GM19438 (cell line): Measurements from ENCODE around the gene ZNF592.

ENCODE experiments used
- ATAC-seq: cut with Tn5 transposase; IDR thresholded peaks from one replicate; pipeline ENCODE4 v1.9.1; 2021; ENCODE audit warnings: low read depth; ENCODE audit not compliant: unreplicated experiment

ZNF592 gene

DNA sequence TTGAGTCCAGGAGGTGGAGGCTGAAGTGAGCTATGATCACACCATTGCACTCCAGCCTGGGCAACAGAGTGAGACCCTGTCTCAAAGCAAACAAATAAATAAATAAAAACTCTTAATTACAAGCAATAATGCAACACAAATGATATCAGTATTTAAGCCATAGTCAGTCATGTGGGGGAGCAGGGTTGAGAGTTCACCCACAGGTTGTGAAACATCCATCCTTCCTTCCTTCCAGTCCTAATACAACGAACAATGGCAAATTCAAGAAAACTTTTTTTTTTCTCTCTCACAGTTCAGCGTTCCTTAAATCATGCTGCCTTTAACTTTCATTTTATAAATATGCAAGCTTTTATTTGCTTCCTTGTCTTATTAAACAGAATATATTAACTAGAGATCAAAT, 24.1 kb downstream of the ZNF592 start:
- ATAC-seq = no peak

DNA sequence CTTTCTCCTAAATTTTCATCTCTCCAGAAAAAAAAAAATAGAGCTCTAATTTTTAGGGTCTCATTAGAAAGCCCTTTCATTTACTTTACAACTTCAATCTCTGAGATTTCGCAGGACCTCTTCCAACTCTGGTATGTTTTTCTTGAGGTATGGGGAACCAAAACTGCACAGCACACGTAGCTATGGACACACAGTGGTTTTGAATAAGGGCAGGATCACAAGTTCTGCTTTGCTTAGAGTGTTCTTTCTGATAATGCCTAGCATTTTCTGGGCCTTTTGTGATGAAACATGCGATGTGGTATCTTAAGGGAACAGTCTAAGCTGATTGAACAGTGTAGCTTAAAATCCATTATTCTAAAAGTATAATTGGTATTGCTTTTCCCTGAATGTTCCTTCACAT, 25.3 kb downstream of the ZNF592 start:
- no peak for ATAC-seq

DNA sequence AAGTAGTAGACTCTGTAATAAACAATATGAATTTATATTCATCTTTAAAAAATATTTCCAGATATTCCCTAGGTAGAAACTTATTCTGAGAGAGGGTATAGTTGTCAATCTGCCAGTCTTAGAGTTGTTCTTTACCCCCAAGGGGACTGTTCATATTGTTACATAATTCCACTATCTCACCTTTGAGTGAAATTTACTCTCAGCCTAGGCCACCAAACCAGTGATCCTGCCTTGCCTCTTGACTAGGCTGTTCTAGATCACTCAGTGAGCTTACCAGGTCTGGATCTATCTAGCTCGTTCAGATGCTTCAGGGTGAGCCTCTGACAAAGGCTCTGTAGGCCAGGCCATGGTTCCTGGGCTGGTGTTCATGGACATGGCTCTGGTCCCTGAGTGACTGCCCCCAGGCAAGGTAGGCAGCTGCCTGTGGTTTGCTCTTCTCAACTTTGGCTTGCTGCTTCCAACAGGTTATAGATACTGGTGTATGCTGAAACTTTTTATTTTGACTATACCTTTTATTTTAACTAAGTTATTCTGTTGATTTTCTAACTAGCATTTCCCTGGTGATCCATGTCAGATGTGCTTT, 27.6 kb downstream of the ZNF592 start:
- ATAC-seq = no peak

DNA sequence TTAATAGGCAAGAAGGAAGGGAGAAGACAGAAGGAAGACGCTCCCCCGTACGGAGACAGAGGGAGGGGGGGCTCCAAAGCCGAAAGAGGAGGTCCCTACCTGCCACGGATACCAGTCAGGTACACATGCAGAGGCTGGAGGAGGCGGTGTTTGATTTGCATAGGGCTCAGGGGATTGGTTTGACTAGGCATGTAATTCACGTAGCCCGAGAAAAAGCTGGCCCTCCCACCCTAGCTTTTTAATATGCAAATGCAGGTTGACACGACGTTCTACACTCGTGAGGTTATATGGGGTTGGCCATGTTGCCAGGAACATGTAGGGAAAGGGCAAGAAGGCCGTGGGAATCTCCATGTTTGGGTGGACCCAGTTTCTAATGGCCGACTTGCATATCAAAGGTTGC, 29.8 kb downstream of the ZNF592 start:
- ATAC-seq = no peak

DNA sequence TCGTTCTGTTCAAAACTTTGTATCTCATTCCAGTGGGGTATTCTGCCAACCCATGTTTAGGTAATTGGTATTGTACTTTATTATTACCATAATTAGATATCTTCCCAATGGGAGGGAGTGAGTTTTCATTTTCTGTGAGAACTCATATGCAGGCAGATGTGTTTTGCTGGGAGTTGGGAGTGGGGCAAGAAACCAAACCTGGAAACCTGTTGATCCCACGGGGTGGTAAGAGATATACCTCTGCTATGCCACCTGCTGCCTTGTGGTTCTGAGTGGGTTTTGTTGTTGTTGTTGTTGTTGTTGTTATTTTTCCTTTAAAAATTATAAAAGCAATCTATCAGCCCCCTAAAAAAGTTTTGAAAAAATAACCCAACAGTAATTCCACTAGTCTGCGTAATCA, 32.1 kb downstream of the ZNF592 start:
- no peak for ATAC-seq

DNA sequence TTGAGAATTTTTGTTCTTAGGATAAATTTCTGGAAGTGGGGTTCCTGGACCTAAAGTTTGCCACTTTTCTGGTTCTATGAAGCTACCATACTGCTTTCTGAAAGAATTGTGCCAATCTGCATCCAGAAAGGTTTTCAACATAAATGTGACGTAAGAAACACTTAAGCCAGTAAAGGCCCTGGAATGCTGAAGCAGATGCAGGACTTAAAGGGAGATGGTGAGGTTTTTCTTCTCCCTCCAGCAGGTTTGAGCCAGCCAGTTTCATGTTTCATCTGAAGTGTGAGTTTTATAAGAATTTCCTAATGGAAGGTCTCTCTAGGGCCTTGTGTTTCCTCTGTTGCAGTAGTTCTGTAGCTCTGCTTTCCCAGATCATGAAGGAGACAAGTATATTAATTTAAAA, 33.1 kb downstream of the ZNF592 start:
- ATAC-seq = no peak

DNA sequence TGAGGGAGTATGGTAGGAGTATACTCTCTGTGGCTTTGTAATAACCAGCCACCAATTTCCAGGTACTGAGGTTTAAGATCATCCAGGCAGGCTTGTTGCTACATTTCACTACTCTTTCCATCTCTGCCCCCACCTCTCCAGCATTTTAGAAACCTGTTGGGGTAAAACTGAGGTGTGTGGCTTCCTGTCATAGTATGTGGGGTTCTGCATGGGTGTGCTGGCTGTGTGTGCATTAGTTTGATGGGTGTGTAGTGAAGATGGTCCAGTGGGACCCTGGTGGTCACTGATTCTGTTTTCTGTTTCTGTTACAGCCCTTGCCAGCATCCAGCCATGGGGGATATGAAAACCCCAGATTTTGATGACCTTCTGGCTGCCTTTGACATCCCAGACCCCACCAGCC, 34.0 kb downstream of the ZNF592 start:
- peak; percentile 59 for ATAC-seq

DNA sequence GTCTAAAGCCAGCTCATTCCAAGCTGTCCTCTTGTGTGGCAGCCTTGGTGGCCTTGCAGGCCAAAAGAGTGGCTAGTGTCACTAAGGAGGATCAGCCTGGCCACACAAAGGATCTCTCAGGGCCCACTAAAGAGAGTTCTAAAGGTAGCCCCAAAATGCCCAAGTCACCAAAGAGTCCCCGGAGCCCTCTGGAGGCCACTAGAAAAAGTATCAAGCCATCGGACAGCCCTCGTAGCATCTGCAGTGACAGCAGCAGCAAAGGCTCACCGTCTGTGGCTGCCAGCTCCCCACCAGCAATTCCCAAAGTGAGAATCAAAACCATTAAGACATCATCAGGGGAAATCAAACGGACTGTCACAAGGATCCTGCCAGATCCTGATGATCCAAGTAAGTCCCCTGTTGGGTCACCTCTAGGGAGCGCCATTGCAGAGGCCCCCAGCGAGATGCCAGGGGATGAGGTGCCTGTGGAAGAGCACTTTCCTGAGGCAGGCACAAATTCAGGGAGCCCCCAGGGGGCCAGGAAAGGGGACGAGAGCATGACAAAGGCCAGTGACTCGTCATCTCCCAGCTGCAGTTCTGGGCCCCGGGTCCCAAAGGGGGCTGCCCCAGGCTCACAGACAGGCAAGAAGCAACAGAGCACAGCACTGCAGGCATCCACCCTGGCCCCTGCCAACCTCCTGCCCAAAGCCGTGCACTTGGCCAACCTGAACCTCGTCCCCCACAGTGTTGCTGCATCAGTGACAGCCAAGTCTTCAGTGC, 35.3 kb downstream of the ZNF592 start:
- no peak for ATAC-seq

DNA sequence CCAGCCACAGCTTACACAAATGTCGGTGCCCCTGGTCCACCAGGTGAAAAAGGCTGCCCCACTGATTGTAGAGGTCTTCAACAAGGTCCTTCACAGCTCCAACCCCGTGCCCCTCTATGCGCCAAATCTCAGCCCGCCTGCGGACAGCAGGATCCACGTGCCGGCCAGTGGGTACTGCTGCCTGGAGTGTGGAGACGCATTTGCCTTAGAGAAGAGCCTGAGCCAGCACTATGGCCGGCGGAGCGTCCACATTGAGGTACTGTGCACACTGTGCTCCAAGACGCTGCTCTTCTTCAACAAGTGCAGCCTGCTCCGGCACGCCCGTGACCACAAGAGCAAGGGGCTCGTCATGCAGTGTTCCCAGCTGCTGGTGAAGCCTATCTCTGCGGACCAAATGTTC, 35.9 kb downstream of the ZNF592 start:
- ATAC-seq = no peak

DNA sequence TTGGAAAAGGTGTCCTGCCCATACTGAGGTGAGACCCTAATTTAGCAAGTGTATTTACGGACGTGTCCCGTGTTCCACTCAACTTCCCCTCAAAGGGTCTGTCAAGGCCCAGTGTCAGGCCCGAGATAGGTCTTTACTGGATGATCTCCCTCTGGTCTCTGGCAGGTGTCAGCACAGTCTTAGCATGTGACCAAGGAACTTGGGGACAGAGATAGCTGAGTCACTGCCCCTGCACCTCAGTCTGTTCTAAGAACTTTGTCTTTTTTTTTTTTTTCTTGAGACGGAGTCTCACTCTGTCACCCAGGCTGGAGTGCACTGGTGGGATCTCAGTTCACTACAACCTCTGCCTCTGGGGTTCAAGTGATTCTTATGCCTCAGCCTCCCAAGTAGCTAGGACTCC, 36.7 kb downstream of the ZNF592 start:
- no peak for ATAC-seq

DNA sequence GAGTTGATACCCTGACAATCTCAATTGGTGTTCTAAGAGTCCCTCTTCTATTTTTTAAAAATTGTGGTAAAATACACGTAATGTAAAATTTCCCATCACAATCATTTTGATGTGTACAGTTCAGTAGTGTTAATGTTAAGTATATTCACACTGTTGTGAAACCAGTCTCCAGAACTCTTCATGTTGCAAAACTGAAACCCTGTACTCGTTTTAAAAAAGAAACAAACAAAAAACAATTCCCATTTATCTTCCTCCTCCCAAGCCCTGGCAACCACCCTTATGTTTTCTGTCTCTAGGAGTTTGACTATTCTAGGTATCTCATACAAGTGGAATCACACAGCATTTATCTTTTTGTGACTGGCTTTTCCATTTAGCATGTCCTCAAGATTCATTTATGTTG, 40.1 kb downstream of the ZNF592 start:
- no peak for ATAC-seq

DNA sequence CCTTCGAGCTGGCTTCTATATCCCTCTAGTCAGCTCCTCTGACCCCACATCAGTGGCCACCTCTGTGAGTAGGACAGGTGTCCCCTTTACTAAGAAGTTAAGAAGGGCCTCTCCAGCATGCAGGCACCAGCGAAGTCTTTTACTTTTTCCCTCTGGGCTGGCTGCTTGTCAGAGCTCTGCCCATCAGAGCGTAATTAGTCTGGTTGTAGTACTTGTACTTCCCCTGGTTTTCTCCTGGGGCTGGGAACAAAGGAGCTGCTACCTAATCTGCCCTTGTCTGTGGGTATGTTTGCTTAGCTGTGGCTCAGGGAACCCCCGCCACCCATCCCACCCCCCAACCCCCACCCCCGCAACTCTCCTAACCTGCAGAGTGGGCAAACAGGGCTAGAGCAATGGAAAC, 41.4 kb downstream of the ZNF592 start:
- ATAC-seq = no peak

DNA sequence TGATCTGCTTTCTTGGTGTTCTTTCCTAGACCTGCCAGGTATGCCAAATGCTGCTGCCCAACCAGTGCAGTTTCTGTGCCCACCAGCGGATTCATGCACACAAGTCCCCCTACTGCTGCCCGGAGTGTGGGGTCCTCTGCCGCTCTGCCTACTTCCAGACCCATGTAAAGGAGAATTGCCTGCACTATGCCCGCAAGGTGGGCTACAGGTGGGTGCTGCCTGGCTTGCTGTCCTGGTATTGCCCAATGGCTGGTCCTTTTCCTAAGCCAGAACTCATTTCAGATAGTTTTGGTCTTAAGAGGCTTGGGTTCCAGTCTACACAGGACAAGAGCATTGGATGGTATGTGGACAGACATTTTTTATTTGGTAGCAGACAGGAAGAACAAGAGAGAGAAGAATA, 42.3 kb downstream of the ZNF592 start:
- no peak for ATAC-seq

DNA sequence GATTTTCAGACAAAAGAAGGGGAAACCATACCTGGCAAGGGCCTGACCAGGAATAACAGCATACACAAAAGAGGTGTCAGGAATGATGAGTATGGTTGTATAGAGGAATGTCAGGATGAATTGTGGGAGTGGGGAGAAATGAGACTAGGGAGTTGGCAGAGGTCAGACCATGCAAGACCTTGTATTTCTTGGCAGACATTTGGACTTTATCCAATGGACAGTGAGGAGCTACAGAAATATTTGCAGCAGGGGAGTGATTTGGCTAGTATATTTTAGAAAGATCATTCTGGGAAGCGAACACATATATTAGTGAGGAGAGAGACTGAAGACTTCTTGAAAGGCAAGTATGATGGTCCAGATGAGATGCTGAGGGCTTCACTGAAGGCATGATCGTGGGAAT, 43.4 kb downstream of the ZNF592 start:
- ATAC-seq = no peak

DNA sequence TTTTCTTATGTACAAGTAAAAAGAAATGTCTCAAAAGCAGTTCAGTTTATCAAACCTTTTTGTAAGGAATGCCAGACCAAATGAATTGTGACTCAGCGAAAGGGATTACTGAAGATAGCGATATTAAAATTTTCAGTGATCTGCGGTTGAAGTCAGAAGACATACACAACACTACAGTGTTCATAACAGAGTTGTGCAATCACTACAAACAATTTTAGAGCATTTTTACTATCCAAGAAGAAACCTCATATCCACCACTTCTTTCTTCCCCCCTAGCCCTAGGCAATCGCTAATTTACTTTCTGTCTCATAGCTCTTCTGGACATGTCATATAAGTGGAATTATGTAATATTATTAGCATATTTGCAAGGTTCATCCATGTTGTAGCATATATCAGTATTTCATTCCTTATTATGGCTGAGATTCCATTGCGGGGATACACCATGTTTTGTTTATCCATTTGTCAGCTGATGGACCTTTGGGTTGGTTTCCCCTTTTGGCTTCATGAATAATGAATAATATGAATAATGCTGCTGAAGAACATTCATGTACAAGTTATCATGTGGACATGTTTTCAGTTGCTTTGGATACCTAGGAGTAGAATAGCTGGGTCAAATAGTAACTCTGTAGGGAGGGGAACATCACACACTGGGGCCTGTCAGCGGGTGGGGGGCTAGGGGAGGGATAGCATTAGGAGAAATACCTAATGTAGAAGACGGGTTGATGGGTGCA, 45.2 kb downstream of the ZNF592 start:
- ATAC-seq = no peak

DNA sequence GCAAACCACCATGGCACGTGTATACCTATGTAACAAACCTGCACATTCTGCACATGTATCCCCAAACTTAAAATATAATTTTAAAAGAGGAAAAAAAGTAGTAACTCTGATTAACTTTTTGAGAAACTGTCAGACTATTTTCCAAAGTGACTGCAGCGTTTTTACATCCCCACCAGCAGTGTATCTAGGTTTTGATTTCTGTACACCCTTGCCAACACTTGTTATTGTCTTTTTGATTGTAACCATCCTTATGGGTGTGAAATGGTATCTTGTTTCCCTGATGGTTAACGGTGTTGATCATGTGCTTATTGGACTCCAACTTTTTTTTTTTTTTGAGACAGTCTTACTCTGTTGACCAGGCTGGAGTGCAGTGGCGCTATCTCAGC, 45.8 kb downstream of the ZNF592 start:
- no peak for ATAC-seq

DNA sequence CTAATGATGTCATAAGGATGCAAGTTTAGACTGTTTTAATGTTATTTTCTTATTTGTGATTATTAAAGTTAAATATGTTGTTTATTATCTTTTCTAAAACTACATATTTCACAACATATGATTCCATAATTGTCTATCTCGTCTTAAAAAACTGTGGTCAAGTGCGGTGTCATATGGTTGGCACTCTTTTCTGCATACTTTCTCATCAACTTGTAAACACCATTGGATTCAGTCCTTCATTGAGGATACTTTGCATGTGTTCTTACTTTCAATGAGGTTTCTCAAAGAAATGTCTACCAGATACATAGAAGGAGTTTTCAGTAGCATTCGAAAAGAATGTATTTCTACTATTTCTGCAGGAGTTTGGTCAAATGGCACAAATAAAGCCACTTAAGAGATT, 46.8 kb downstream of the ZNF592 start:
- ATAC-seq = no peak

DNA sequence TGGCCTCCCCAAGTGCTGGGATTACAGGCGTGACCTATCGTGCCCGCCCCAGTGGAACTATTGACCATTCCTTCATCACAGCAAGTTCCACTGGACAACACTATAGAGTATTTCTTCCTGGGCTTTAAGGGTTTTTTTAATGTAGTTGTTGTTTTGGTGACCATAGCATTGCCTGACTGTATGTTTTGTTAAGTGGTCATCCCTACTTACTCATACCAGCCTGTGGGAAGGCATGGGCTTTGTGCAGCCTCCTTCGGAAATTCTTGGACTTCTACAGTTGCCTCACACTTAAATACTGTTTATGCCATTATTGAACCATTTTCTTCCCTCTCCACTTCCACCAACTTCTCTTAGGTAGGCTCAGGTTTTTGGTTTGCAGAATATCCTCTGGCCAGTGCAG, 48.8 kb downstream of the ZNF592 start:
- no peak for ATAC-seq

DNA sequence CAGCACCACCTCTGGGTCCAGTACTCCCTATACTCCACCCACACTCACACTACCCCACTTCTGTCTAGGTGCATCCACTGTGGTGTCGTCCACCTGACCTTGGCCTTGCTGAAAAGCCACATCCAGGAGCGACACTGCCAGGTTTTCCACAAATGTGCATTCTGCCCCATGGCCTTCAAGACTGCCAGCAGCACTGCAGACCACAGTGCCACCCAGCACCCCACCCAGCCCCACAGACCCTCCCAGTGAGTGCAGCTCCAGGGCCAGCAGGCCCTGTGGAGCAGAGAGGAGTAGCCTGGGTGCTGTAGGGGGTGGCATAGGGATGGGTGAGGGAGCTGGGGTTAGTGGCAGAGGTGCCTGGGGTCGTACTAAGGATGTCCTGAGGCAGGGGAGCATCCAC, 49.4 kb downstream of the ZNF592 start:
- ATAC-seq = no peak

DNA sequence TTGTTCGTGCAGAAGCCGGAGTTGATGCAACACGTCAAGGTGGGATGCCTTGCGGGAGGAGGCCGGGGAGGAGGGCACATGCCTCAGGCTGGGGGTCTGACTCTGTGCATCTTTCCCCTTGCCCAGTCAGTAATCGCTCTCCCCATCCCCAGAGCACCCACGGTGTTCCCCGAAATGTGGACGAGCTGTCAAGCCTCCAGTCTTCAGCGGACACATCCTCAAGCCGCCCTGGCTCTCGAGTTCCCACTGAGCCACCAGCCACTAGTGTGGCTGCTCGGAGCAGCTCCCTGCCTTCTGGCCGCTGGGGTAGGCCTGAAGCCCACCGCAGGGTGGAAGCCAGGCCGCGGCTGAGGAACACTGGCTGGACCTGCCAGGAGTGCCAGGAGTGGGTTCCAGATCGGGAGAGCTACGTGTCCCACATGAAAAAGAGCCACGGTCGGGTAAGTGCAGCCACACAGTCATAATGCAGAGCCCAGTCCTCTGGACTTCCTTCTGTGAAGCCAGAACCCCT, 50.1 kb downstream of the ZNF592 start:
- ATAC-seq = no peak

DNA sequence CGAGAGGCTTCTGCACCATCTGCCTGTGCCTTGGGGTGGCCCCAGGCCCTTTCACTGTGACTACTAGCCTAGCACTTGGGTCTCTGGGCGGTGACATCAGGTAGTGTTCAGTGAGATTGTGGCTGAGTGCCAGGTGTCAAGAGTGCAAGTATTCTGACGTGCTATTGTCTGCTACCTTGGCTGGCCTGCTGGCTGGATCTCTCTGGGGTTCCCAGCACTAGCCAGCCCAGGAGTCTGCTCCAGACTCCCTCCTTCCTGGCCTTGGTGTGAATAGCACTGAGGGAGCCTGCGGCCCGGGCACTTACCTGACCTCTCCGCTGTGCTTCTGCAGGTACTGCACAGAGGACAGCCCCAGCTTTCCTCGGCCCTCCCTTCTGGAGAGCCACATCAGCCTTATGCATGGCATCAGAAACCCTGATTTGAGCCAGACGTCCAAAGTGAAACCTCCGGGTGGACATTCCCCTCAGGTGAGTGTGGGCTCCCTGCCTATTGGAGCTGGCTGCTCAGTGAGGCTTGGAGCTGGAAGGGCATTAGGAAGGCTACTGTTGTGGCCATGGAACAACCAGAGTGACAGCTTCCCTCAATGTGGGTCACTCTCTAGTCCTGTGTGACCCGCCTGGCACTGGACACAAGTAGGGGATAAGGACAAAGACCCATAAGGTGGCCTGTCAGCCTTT, 51.3 kb downstream of the ZNF592 start:
- ATAC-seq = no peak
